Adrenal gland (tissue), 12 donors: ENCODE results near the gene SASH1. TPM values are rescaled to one million over a fixed set of nuclear protein-coding genes. Genes with fewer than 3 reads are reported as not detected.
A peak's percentile ranks its signal among the peaks of the same experiment; 100 is the strongest.

Source experiments
- DNase-seq, 7 donors: peaks; one replicate each; pipeline ENCODE4 v3.0.0-alpha.2; 2019 to 2020
- H3K27ac ChIP-seq, 5 donors: fragments of 200-600 bp; sonication (generic) in 4 of 5; 1 replicate in 3 of 5; 2 replicates in 2 of 5; pipeline versions ENCODE4 v1.5.1 to v1.8.0; 2016 to 2020; ENCODE audit warnings: mild to moderate bottlenecking in 1 of 5
- H3K27me3 ChIP-seq: fragments of 200-600 bp; 2 replicates; pipeline ENCODE4 v1.8.0; 2021
- H3K36me3 ChIP-seq, 2 donors: fragments of 200-600 bp; replicated peaks in 1 of 2; 1 replicate in 1 of 2; 2 replicates in 1 of 2; pipeline versions ENCODE4 v1.5.1 to v1.8.0; 2018 to 2022
- H3K4me1 ChIP-seq, 2 donors: fragments of 200-600 bp; replicated peaks in 1 of 2; 1 replicate in 1 of 2; 2 replicates in 1 of 2; pipeline versions ENCODE4 v1.5.1 to v1.8.0; 2018 to 2021
- H3K4me3 ChIP-seq, 4 donors: fragments of 200-600 bp; sonication (generic) in 3 of 4; one replicate each; pipeline ENCODE4 v1.5.1; 2016 to 2018
- H3K9me3 ChIP-seq, 3 donors: fragments of 200-600 bp; sonication (generic) in 1 of 3; replicated peaks in 1 of 3; 1 replicate in 2 of 3; 2 replicates in 1 of 3; pipeline versions ENCODE4 v1.5.1 to v1.8.0; 2016 to 2021
- POLR2A ChIP-seq, 2 donors: fragments of 450-650 bp; IDR thresholded peaks; one replicate each; pipeline ENCODE4 v1.6.1; 2017; ENCODE audit warnings: antibody characterized with exemption in 2 of 2, mild to moderate bottlenecking in 2 of 2, moderate library complexity in 1 of 2
- WGBS, 4 donors: extraction: QIAGEN DNeasy Blood & Tissue Kit in 2 of 4; methylation state at CpG; one replicate each; pipeline versions ENCODE4 v1.1.5 to v1.1.7; 2013 to 2017; 5-methylcytosine and 5-hydroxymethylcytosine counted together
- intact Hi-C, 2 donors: fragments of 100-400 bp; cut with DNase I; formaldehyde crosslinking; loops; one replicate each; pipeline versions ENCODE4 v1.14.1 to v1.15.0; 2022 to 2023
- polyA plus RNA-seq, 3 donors: library from polyadenylated mRNA; stranded (reverse); fragments of 200-250 nt in 2 of 3; fragments of 350-450 nt in 1 of 3; fragmentation: Illumina TruSeq in 1 of 3; extraction: RNeasy Lipid Tissue Mini Kit (QIAGEN cat#74804) in 1 of 3; gene quantifications; one replicate each; pipeline ENCODE4 v1.2.3, GENCODE V29; 2013 to 2014
- total RNA-seq, 9 donors: library from RNA; depleted of rRNA in 4 of 9; stranded (reverse); fragments of >200 nt in 4 of 9; fragments of 120-200 nt in 1 of 9; fragmentation: NEBNext Ultra II Directional in 1 of 9; extraction: Animal tissue kit (Norgen Biotek cat#: 25700) in 1 of 9; gene quantifications; one replicate each; pipeline versions ENCODE4 v1.1.0 to v1.2.4, GENCODE V29; 2013 to 2023
- TF ChIP-seq, protein P1 (sequence below), 6 experiments: fragments of 450-650 bp in 4 of 6; fragments of 200-600 bp in 2 of 6; sonication (generic) in 1 of 6; IDR thresholded peaks; 1 replicate in 5 of 6; 2 replicates in 1 of 6; pipeline versions ENCODE4 v1.5.1 to v1.8.0; 2016 to 2021; ENCODE audit warnings: antibody characterized with exemption in 6 of 6, mild to moderate bottlenecking in 2 of 6, moderate library complexity in 1 of 6
- donor health status: healthy with polysubstance abuse.
- donor health status: Bipolar disorder and iron deficiency.
- donor health status: DM: yes; HTN: yes; CAD: no.
- donor health status: DM: no; HTN: no; CAD: no.
- donor health status: DM: no; HTN: no; CAD: no.
- donor health status: DM: yes; HTN: yes; CAD: no.

SASH1 gene
- total and polyA plus RNA-seq, 12 donors, result 5.5 to 30.7 (median 16.7) TPM

- Histone ChIP-seq H3K4me3 (no peak overlapping the region), H3K27me3 (no peaks in the 10 kb centered on the region), H3K36me3 (no peaks in the 10 kb centered on the region), H3K4me1 (no peaks in the 10 kb centered on the region), H3K27ac (no peak overlapping the region), H3K9me3 (no peaks in the 10 kb centered on the region)
- 4 to 8% (median 5%) methylated on average over 6 to 7 of the region's 7 CpGs for WGBS, 4 donors
- TF ChIP-seq, protein P1, sequence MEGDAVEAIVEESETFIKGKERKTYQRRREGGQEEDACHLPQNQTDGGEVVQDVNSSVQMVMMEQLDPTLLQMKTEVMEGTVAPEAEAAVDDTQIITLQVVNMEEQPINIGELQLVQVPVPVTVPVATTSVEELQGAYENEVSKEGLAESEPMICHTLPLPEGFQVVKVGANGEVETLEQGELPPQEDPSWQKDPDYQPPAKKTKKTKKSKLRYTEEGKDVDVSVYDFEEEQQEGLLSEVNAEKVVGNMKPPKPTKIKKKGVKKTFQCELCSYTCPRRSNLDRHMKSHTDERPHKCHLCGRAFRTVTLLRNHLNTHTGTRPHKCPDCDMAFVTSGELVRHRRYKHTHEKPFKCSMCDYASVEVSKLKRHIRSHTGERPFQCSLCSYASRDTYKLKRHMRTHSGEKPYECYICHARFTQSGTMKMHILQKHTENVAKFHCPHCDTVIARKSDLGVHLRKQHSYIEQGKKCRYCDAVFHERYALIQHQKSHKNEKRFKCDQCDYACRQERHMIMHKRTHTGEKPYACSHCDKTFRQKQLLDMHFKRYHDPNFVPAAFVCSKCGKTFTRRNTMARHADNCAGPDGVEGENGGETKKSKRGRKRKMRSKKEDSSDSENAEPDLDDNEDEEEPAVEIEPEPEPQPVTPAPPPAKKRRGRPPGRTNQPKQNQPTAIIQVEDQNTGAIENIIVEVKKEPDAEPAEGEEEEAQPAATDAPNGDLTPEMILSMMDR (IDR thresholded peaks at IDR 0.05), result peak; percentile 59 to 93 (median 86)
- no peak for TF ChIP-seq POLR2A (IDR thresholded peaks at IDR 0.05)
- intact Hi-C loops, result loop anchor here in 1 of 2 donors (10.0 kb wide), 1 partner anchor 377 kb away; no protein-coding TSS in a partner anchor
- peak; percentile 78 to 88 (median 82) for DNase-seq
Observed at GRCh38 chr6:148577687-148578488, 235.2 kb downstream of the SASH1 start.

DNA sequence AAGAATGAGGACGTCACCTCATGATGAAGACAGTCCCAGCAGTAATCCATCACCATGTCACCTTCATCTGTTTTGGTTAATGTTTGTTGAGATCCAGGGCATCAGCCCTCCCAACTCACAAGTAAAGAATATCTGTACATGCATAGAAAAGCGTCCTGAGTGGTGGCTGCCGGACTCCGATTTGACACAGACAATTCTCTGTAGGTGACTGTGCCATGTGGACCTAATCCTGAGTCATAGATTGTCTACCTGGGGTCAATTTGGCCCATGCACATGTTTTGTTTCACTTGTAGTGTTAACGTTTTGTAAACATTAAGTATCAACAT, 235.8 kb downstream of the SASH1 start:
- Histone ChIP-seq H3K4me1 (no peaks in the 10 kb centered on the region), H3K36me3 (no peaks in the 10 kb centered on the region), H3K27me3 (no peaks in the 10 kb centered on the region), H3K9me3 (no peaks in the 10 kb centered on the region), H3K27ac (no peak overlapping the region), H3K4me3 (no peak overlapping the region)
- WGBS, 4 donors, result 70 to 90% (median 74%) methylated on average over 4 to 5 of the region's 5 CpGs
- intact Hi-C loops, result loop anchor here in 1 of 2 donors (10.0 kb wide), 1 partner anchor 376 kb away; no protein-coding TSS in a partner anchor
- no peak for DNase-seq
- TF ChIP-seq, protein P1 (IDR thresholded peaks at IDR 0.05), result peak in 1 of 6 experiments; percentile 5
- no peak for TF ChIP-seq POLR2A (IDR thresholded peaks at IDR 0.05)

GRCh38 chr6:148578837-148579565, 236.4 kb downstream of the SASH1 start:
- 58 to 88% (median 76%) methylated on average over 4 of the region's 4 CpGs for WGBS, 4 donors
- no peaks in the 10 kb centered on the region for H3K9me3 ChIP-seq
- DNase-seq, result no peak
- no peak overlapping the region for H3K4me3 ChIP-seq
- TF ChIP-seq, protein P1 (IDR thresholded peaks at IDR 0.05), result no peak
- no peak for TF ChIP-seq POLR2A (IDR thresholded peaks at IDR 0.05)
- intact Hi-C loops, result loop anchor here in 1 of 2 donors (10.0 kb wide), 1 partner anchor 376 kb away; no protein-coding TSS in a partner anchor
- no peaks in the 10 kb centered on the region for H3K36me3 ChIP-seq
- no peak overlapping the region for H3K27ac ChIP-seq
- H3K4me1 ChIP-seq, result no peaks in the 10 kb centered on the region
- no peaks in the 10 kb centered on the region for H3K27me3 ChIP-seq

- no peak for DNase-seq
- H3K4me3 ChIP-seq, result no peak overlapping the region
- no peak overlapping the region for H3K27ac ChIP-seq
- H3K4me1 ChIP-seq, result no peaks in the 10 kb centered on the region
- H3K9me3 ChIP-seq, result no peaks in the 10 kb centered on the region
- intact Hi-C loops, result no loop called here
- H3K36me3 ChIP-seq, result no peaks in the 10 kb centered on the region
- TF ChIP-seq, protein P1 (IDR thresholded peaks at IDR 0.05), result no peak
- no peak for TF ChIP-seq POLR2A (IDR thresholded peaks at IDR 0.05)
- no peaks in the 10 kb centered on the region for H3K27me3 ChIP-seq
- WGBS, 4 donors, result 57 to 67% (median 63%) methylated on average over 5 of the region's 5 CpGs
Observed at GRCh38 chr6:148580442-148580841, 237.8 kb downstream of the SASH1 start.
